Smooth muscle cell of the umbilical artery (primary cell): ENCODE measurements around the gene SLC39A2. TPM values are rescaled to one million over a fixed set of nuclear protein-coding genes. Genes with fewer than 3 reads are reported as not detected.

Experiments used
- total RNA-seq: library from RNA; depleted of rRNA; stranded (reverse); fragments of >200 nt; gene quantifications from 2 replicates; pipeline ENCODE4 v1.2.3, GENCODE V29; 2014

The SLC39A2 gene, protein sequence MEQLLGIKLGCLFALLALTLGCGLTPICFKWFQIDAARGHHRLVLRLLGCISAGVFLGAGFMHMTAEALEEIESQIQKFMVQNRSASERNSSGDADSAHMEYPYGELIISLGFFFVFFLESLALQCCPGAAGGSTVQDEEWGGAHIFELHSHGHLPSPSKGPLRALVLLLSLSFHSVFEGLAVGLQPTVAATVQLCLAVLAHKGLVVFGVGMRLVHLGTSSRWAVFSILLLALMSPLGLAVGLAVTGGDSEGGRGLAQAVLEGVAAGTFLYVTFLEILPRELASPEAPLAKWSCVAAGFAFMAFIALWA
- 0.30 TPM in 1 of 2 replicates, not detected in the other for total RNA-seq

DNA sequence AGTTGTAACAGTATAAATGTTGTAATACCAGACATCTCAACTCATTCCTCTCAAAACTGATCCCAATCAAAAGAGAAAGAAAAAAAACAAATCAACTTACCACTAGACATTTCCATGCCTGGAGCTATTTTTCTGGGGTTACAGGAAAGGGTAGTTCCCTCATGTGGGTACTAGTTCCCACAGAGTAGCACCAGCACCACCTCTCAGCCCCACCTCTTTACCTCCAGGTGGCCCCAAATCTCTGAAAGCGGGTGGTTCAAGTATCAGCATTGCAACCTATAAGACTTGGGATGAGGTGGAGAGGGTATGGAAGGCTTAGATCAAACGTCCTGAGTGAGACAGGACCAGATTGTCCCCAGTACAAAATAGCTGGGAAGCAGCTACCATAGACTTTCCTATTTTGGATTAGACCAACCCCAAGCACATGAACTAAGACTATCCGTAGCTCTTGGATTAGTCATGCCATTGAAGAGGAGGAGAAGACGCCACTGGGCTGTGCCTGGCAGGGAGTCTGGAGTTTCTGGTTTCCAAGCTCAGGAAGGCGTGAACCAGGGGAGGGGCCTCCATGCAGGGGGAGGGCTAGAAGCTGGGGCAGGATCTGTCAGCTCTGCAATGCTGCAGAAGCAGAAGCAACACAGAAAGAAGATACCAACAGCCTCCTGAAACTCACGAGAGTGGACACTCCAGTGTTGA is at the start of gene SLC39A2:
Gene SLC39A2, plus strand, starts transcription at position 620 of the 693 bp plus-strand sequence. CDS start 154 bp downstream, outside the sequence.

DNA sequence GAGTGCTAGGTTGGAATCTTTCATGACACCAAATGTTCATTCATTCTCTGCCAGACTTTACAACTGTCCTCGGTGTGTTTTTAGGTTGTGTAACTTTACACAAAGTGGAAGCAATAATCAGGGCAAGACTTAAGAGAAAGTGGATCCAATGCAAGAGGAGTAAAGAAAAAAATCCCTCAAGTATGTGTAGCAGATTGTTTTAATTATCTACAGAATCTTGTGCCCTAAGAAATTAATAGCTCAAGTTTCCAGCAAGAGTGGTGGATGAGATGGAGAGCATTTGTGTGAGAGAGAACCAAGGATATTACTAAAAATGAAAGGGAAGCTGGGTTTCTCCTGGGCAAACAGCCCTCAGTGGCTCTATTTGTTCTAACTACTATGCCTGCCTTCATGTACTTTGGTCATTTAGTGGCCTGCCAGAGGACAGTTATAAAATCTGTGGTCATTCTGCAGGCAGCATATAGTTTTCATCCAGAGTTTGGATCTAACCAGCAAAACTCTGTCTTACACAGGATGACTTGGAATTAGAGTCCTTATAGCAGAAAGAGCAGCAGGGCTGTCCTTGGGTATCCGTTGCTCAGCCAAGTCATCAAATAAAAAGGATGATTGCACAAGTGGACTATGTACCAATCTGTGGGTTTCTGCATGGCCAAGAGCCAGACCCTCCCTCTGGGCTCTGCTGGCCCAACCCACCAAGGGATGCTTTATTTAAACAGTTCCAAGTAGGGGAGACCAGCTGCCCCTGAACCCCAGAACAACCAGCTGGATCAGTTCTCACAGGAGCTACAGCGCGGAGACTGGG is 44.2 kb upstream of the SLC39A2 start, which contains the start of gene RNASE2:
Gene RNASE2, plus strand, starts transcription at position 752 of the 802 bp plus-strand sequence. CDS start 285 bp downstream, outside the sequence.

DNA sequence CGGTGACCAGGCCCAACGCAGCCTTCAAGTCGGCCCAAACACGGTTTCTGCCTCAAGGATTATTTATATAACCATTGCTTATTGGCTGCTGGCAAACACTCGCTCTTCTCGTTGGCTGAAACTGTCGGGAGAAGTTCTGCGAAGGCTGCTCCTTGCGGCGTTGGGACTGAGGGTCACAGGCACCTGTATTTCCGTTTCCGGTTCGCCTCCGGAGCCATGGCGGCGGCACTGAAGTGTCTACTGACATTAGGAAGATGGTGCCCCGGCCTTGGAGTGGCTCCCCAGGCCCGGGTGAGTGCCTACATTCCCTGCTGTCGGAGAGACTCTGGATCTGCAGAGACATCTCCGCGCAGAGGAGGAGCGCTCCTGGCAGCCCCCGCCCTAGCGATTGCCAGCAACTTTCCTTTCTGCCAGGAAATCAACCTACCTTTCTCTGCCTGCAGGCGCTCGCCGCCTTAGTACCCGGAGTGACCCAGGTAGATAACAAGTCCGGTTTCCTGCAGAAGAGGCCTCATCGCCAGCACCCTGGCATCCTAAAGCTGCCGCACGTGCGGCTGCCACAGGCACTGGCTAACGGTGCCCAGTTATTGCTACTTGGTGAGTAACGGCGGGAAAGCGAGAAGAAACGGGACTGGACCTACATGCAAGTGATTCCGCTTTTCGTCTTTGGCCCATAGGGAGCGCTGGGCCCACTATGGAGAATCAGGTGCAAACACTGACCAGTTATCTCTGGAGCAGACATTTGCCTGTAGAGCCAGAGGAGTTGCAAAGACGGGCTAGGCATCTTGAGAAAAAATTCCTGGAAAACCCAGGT is 9.1 kb upstream of the SLC39A2 start, which contains the start of gene METTL17:
Gene METTL17, plus strand, starts transcription at position 194 of the 814 bp plus-strand sequence. Its CDS starts 23 bp downstream, at position 217.

DNA sequence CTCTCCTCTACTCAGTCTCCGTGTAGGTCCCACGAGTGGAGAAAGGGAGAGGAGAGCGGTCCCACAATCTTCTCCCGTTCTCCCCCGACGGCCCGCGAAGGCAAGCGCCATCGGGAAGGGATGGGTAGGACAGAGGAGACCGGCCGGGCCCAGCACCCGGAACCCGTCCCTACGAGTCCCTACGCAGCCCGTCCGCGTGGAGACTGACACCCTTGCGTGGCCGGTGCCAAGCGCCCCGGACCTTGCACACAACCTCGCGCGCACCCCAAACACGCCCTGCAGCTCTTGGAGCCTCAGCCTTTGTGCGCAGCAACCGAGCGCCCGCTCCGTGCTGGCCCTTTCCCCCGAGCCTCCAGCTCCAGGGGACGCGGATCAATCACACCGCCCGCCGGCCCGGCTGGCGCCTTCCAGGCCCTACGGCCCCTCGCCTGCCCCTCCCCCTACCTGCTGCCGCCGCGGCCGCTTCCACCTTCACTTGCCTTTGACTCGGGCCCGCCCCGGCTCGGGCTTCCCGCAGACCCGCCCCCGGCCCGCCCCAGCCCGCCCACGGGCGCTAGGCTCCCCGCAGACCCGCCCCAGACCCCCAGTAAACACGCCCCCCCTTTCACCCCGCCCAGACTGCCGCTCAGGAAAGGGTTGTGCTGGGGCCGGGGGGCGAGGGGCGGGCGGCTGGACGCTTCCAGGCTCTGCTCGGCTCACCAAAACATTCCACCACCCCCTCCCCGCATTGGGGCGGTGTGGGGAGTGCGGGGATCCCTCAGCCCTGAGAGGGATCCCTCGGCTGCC is 25.7 kb downstream of the SLC39A2 start, which contains the start of gene NDRG2:
Gene NDRG2, minus strand, starts transcription at position 477 of the 786 bp plus-strand sequence. CDS start 1,746 bp downstream, outside the sequence.

DNA sequence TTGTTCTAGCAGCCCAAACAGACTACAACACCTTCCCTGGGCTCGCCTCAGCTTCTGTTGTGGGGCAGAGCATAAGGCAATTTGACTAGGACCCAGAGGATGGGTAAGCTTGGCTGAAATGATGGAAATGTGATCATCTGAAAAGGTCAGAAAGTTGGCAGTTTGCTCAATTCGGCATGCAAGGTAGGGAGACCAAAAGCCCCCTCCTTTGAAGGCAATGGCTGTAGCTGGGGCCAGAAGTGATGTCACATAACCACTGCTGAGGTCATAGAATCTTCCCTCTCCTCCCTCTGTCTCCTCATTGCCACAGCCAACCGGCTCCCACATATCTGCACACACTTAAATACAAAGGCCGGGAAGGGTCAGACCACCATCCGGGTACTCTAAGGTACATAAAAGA is 30.8 kb downstream of the SLC39A2 start, which contains the start of gene TPPP2:
Gene TPPP2, plus strand, starts transcription at position 301 of the 400 bp plus-strand sequence. CDS start 365 bp downstream, outside the sequence.

DNA sequence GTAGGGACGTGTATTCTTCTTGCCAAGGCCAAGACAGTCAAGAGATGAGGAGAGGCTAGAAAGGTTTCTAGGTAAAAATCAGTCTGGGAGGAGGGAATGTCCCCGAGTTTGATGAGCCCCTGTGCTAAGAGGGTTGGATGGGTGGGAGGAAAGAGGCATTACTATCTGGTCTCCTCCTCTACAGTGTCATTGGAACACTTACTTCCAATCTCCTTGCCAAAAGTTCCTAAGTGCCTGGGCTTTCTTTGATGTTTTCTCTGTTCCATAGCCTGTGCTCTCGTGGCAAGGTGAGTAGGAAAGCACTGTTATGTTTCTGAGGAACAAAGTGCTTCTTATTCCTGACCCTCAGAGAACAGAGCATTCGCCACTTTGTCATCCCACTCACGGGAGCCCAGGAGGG is 35.6 kb downstream of the SLC39A2 start, which contains the start of gene RNASE13:
Gene RNASE13, minus strand, starts transcription at position 101 of the 400 bp plus-strand sequence. CDS start 519 bp downstream, outside the sequence.

DNA sequence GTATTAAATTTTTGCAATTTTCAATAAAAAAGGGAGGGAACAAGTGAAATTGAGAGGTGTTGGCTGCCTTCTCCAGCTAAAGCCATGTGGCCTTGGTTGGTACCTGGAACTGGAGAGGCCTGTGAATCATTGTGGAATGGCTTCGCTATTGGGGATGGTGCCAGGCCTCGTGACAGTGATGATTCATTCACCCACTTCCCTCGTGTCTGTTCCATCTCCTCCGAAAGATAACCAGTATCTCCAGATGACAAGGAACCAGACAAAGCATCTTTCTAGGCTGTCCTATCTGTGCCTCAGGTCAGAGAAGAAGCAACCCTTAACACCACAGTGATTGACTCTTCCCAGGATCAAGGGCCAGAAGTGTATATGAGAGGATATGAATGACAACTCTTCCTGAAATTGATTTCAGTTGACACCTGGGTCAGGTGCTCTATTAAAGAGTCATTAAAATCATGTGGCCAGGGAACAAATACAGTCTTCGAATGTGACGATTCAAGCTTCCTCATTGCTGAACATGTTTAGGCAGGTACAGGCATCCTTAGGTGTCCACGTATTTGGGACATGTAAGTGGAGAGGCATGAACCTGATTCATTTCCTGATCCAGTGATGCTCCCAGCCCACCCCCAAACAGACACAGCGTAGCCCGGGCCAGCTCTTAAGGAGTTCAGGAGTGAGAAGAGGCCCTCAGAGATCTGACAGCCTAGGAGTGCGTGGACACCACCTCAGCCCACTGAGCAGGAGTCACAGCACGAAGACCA is 42.8 kb downstream of the SLC39A2 start, which contains the start of gene RNASE7:
Gene RNASE7, plus strand, starts transcription at position 687 of the 758 bp plus-strand sequence. CDS start 631 bp downstream, outside the sequence.

Other genes with a start within 250 kb of the SLC39A2 start
- gene EDDM3B, start 230.9 kb upstream of the SLC39A2 start, total RNA-seq = not detected in 2 replicates
- not detected in 2 replicates for gene RNASE6, start 218.0 kb upstream of the SLC39A2 start, total RNA-seq
- 0.30 TPM in 1 of 2 replicates, not detected in the other for gene RNASE1, start 196.4 kb upstream of the SLC39A2 start, total RNA-seq
- gene RNASE3, start 107.9 kb upstream of the SLC39A2 start, total RNA-seq = not detected in 2 replicates
- gene RNASE2, start 43.8 kb upstream of the SLC39A2 start, total RNA-seq = not detected in 2 replicates
- 36.1 and 48.1 TPM in 2 replicates for gene METTL17, start 9.3 kb upstream of the SLC39A2 start, total RNA-seq
- gene NDRG2, start 25.8 kb downstream of the SLC39A2 start, total RNA-seq = 0.37 and 0.89 TPM in 2 replicates
- not detected in 2 replicates for gene TPPP2, start 30.9 kb downstream of the SLC39A2 start, total RNA-seq
- not detected in 2 replicates for gene RNASE13, start 35.5 kb downstream of the SLC39A2 start, total RNA-seq
- not detected in 2 replicates for gene RNASE7, start 43.1 kb downstream of the SLC39A2 start, total RNA-seq
- gene RNASE8, start 58.5 kb downstream of the SLC39A2 start, total RNA-seq = not detected in 2 replicates
- gene ARHGEF40, start 71.0 kb downstream of the SLC39A2 start, total RNA-seq = 50.5 and 81.2 TPM in 2 replicates
- gene ZNF219, start 99.4 kb downstream of the SLC39A2 start, total RNA-seq = 4.8 and 6.0 TPM in 2 replicates
- gene TMEM253, start 101.8 kb downstream of the SLC39A2 start, total RNA-seq = not detected in 2 replicates
- not detected in 2 replicates for gene OR5AU1, start 156.8 kb downstream of the SLC39A2 start, total RNA-seq